Upper lobe of left lung (tissue), 6 donors: ENCODE data around the gene HHIP. TPM values are rescaled to one million over a fixed set of nuclear protein-coding genes. Genes with fewer than 3 reads are reported as not detected.

Experiments
- ATAC-seq, 2 donors: fragments of 200-7000 bp; cut with Tn5 transposase; one replicate each; pipeline ENCODE4 v1.9.1; 2022; ENCODE audit warnings: mild to moderate bottlenecking in 2 of 2, moderate library complexity in 2 of 2; ENCODE audit not compliant: low FRiP score in 2 of 2
- DNase-seq, 2 donors: peaks; one replicate each; pipeline ENCODE4 v3.0.0-alpha.2; 2019 to 2020
- H3K27ac ChIP-seq, 4 donors: fragments of 200-600 bp; sonication (generic); one replicate each; pipeline ENCODE4 v1.5.1; 2016 to 2019
- H3K27me3 ChIP-seq, 4 donors: fragments of 200-600 bp; sonication (generic); one replicate each; pipeline ENCODE4 v1.5.1; 2017 to 2019
- H3K36me3 ChIP-seq, 4 donors: fragments of 200-600 bp; sonication (generic); one replicate each; pipeline ENCODE4 v1.5.1; 2016 to 2019
- H3K4me1 ChIP-seq, 4 donors: fragments of 200-600 bp; sonication (generic); one replicate each; pipeline ENCODE4 v1.5.1; 2018 to 2019
- H3K4me3 ChIP-seq, 4 donors: fragments of 200-600 bp; sonication (generic); one replicate each; pipeline ENCODE4 v1.5.1; 2017 to 2019; ENCODE audit warnings: mild to moderate bottlenecking in 2 of 4, moderate library complexity in 1 of 4
- H3K9me3 ChIP-seq, 4 donors: fragments of 200-600 bp; sonication (generic); one replicate each; pipeline ENCODE4 v1.5.1; 2018 to 2019
- CTCF ChIP-seq, 6 experiments: fragments of 450-650 bp in 4 of 6; fragments of 200-600 bp in 2 of 6; sonication (generic) in 2 of 6; IDR thresholded peaks; one replicate each; pipeline ENCODE4 v1.5.1; 2016 to 2019; ENCODE audit warnings: antibody characterized with exemption in 6 of 6
- EP300 ChIP-seq, 4 donors: sonication (generic); formaldehyde crosslinking; IDR thresholded peaks; one replicate each; pipeline ENCODE4 v1.5.1; 2017; ENCODE audit warnings: antibody characterized with exemption in 4 of 4, control low read depth in 2 of 4
- POLR2A ChIP-seq, 4 donors: fragments of 450-650 bp; IDR thresholded peaks; one replicate each; pipeline ENCODE4 v1.5.1; 2016 to 2017; ENCODE audit warnings: antibody characterized with exemption in 4 of 4, mild to moderate bottlenecking in 2 of 4
- POLR2AphosphoS5 ChIP-seq, 2 donors: sonication (generic); formaldehyde crosslinking; IDR thresholded peaks; one replicate each; pipeline ENCODE4 v1.5.1; 2017; ENCODE audit warnings: antibody characterized with exemption in 2 of 2
- WGBS, 2 donors: methylation state at CpG; one replicate each; pipeline ENCODE4 v1.1.5; 2017 to 2018; 5-methylcytosine and 5-hydroxymethylcytosine counted together
- total RNA-seq, 6 donors: library from RNA; depleted of rRNA in 4 of 6; stranded (reverse); fragments of >200 nt in 4 of 6; gene quantifications; one replicate each; pipeline versions ENCODE4 v1.1.0 to v1.2.1, GENCODE V29; 2016 to 2021
- donor health status: DM: no; HTN: no; CAD: no; lungs with moderate emphysema.
- donor health status: DM: no; HTN: yes; CAD: no; lungs with severe emphysema.

HHIP gene
- total RNA-seq, 6 donors from 2014 or later: 19.3 to 144 (median 35.8) TPM

- Histone ChIP-seq H3K4me1 (no peaks in the 10 kb centered on the region), H3K27ac (no peak overlapping the region), H3K9me3 (no peaks in the 10 kb centered on the region), H3K36me3 (no peaks in the 10 kb centered on the region), H3K27me3 (no peaks in the 10 kb centered on the region), H3K4me3 (no peak overlapping the region)
- no peak for DNase-seq
- WGBS, 2 donors: 61 to 71% methylated on average over 7 of the region's 7 CpGs
- TF ChIP-seq EP300 (IDR thresholded peaks at IDR 0.05) (no peak), CTCF (IDR thresholded peaks at IDR 0.05) (no peak), POLR2A (IDR thresholded peaks at IDR 0.05) (no peak)
- no peak for ATAC-seq
These were observed 18.0 kb downstream of the HHIP start for GRCh38 chr4:144663834-144664475.

- no peak for TF ChIP-seq CTCF (IDR thresholded peaks at IDR 0.05)
- no peak for TF ChIP-seq POLR2AphosphoS5 (IDR thresholded peaks at IDR 0.05)
- no peak for TF ChIP-seq EP300 (IDR thresholded peaks at IDR 0.05)
- no peak for TF ChIP-seq POLR2A (IDR thresholded peaks at IDR 0.05)
- no peaks in the 10 kb centered on the region for H3K27me3 ChIP-seq
- no peaks in the 10 kb centered on the region for H3K9me3 ChIP-seq
- DNase-seq (no peak), ATAC-seq (no peak)
- no peak overlapping the region for H3K27ac ChIP-seq
- no peaks in the 10 kb centered on the region for H3K36me3 ChIP-seq
- no peak overlapping the region for H3K4me3 ChIP-seq
- WGBS, 2 donors: 84 to 96% methylated on average over 2 of the region's 2 CpGs
- no peaks in the 10 kb centered on the region for H3K4me1 ChIP-seq
These were observed 20.7 kb downstream of the HHIP start for GRCh38 chr4:144666539-144667175.

GRCh38 chr4:144667500-144667899 lies 21.5 kb downstream of the HHIP start:
- H3K4me3 ChIP-seq: no peak overlapping the region
- WGBS, 2 donors: 81% methylated on average over 2 of the region's 2 CpGs
- no peaks in the 10 kb centered on the region for H3K36me3 ChIP-seq
- H3K4me1 ChIP-seq: no peaks in the 10 kb centered on the region
- no peaks in the 10 kb centered on the region for H3K27me3 ChIP-seq
- no peak for DNase-seq
- TF ChIP-seq CTCF (IDR thresholded peaks at IDR 0.05) (no peak), POLR2A (IDR thresholded peaks at IDR 0.05) (no peak), POLR2AphosphoS5 (IDR thresholded peaks at IDR 0.05) (no peak), EP300 (IDR thresholded peaks at IDR 0.05) (no peak)
- no peaks in the 10 kb centered on the region for H3K9me3 ChIP-seq
- no peak for ATAC-seq
- H3K27ac ChIP-seq: no peak overlapping the region

GRCh38 chr4:144670776-144671175 lies 24.8 kb downstream of the HHIP start:
- WGBS, 2 donors: 63 to 64% methylated on average over 5 of the region's 5 CpGs
- DNase-seq (no peak), ATAC-seq (no peak)
- Histone ChIP-seq H3K4me1 (no peaks in the 10 kb centered on the region), H3K27me3 (no peaks in the 10 kb centered on the region), H3K27ac (no peak overlapping the region), H3K9me3 (no peaks in the 10 kb centered on the region), H3K36me3 (no peaks in the 10 kb centered on the region), H3K4me3 (no peak overlapping the region)
- TF ChIP-seq POLR2A (IDR thresholded peaks at IDR 0.05) (no peak), POLR2AphosphoS5 (IDR thresholded peaks at IDR 0.05) (no peak), EP300 (IDR thresholded peaks at IDR 0.05) (no peak), CTCF (IDR thresholded peaks at IDR 0.05) (no peak)

- Histone ChIP-seq H3K27me3 (no peaks in the 10 kb centered on the region), H3K4me3 (no peak overlapping the region), H3K27ac (no peak overlapping the region), H3K9me3 (no peaks in the 10 kb centered on the region), H3K4me1 (no peaks in the 10 kb centered on the region), H3K36me3 (no peaks in the 10 kb centered on the region)
- WGBS, 2 donors: 35 to 53% methylated on average over 1 of the region's 1 CpG
- no peak for ATAC-seq
- no peak for TF ChIP-seq POLR2AphosphoS5 (IDR thresholded peaks at IDR 0.05)
- no peak for TF ChIP-seq POLR2A (IDR thresholded peaks at IDR 0.05)
- no peak for TF ChIP-seq EP300 (IDR thresholded peaks at IDR 0.05)
- TF ChIP-seq CTCF (IDR thresholded peaks at IDR 0.05): no peak
- DNase-seq: no peak
These were observed 28.8 kb downstream of the HHIP start for GRCh38 chr4:144674711-144675110.
